ENCODE measurements around the gene NREP. TPM values are rescaled to one million over a fixed set of nuclear protein-coding genes. Genes with fewer than 3 reads are reported as not detected.

NREP gene
- total RNA-seq, 1 donor from 2014 or later, result 21.6 TPM

- H3K27me3 ChIP-seq (ENCODE audit: low read depth), result no peaks in the 10 kb centered on the region
- ATAC-seq, result peak in 1 of 2 donors; percentile 28
- H3K4me3 ChIP-seq, result peak overlapping the region; percentile 71
- H3K4me1 ChIP-seq, result peaks cover 24% of the 10 kb centered on the region
- intact Hi-C loops (cut with DNase I), result no loop called here
- no peak for DNase-seq
- no peak overlapping the region for H3K27ac ChIP-seq
- H3K9me3 ChIP-seq, result no peaks in the 10 kb centered on the region
- no peak for TF ChIP-seq CTCF (IDR thresholded peaks at IDR 0.05)
- H3K36me3 ChIP-seq, result no peaks in the 10 kb centered on the region
These were observed 1.0 kb downstream of the NREP start for GRCh38 chr5:111755942-111756381.

- no peaks in the 10 kb centered on the region for H3K36me3 ChIP-seq
- TF ChIP-seq CTCF (IDR thresholded peaks at IDR 0.05), result no peak
- no peak for ATAC-seq
- DNase-seq, result no peak
- no peaks in the 10 kb centered on the region for H3K9me3 ChIP-seq
- intact Hi-C loops (cut with DNase I), result no loop called here
- peaks cover 24% of the 10 kb centered on the region for H3K4me1 ChIP-seq
- no peaks in the 10 kb centered on the region for H3K27me3 ChIP-seq (ENCODE audit: low read depth)
- no peak overlapping the region for H3K4me3 ChIP-seq
- H3K27ac ChIP-seq, result no peak overlapping the region
These were observed 1.6 kb downstream of the NREP start for GRCh38 chr5:111755345-111755941.

GRCh38 chr5:111753884-111754589 is 3.0 kb downstream of the NREP start:
- DNase-seq (no peak), ATAC-seq (no peak)
- H3K27ac ChIP-seq, result no peak overlapping the region
- H3K4me3 ChIP-seq, result no peak overlapping the region
- H3K9me3 ChIP-seq, result no peaks in the 10 kb centered on the region
- H3K27me3 ChIP-seq (ENCODE audit: low read depth), result no peaks in the 10 kb centered on the region
- no peaks in the 10 kb centered on the region for H3K36me3 ChIP-seq
- no peak for TF ChIP-seq CTCF (IDR thresholded peaks at IDR 0.05)
- intact Hi-C loops (cut with DNase I), result no loop called here
- H3K4me1 ChIP-seq, result peaks cover 24% of the 10 kb centered on the region

GRCh38 chr5:111752426-111752965 is 4.5 kb downstream of the NREP start:
- Histone ChIP-seq H3K27me3 (ENCODE audit: low read depth) (no peaks in the 10 kb centered on the region), H3K4me1 (peaks cover 21% of the 10 kb centered on the region), H3K36me3 (no peaks in the 10 kb centered on the region), H3K4me3 (no peak overlapping the region), H3K27ac (no peak overlapping the region), H3K9me3 (no peaks in the 10 kb centered on the region)
- DNase-seq (no peak), ATAC-seq (no peak)
- TF ChIP-seq CTCF (IDR thresholded peaks at IDR 0.05), result no peak
- intact Hi-C loops (cut with DNase I), result no loop called here

- no peak overlapping the region for H3K27ac ChIP-seq
- no peak overlapping the region for H3K4me3 ChIP-seq
- DNase-seq, result no peak
- no peaks in the 10 kb centered on the region for H3K9me3 ChIP-seq
- no peak for TF ChIP-seq CTCF (IDR thresholded peaks at IDR 0.05)
- H3K4me1 ChIP-seq, result peaks cover 3% of the 10 kb centered on the region
- intact Hi-C loops (cut with DNase I), result no loop called here
- no peaks in the 10 kb centered on the region for H3K36me3 ChIP-seq
- no peak for ATAC-seq
- no peaks in the 10 kb centered on the region for H3K27me3 ChIP-seq (ENCODE audit: low read depth)
These were observed 7.5 kb downstream of the NREP start for GRCh38 chr5:111749303-111750026.
